HG02885 (cell line): ENCODE measurements around the gene ADAMTS17.

Source experiments
- ATAC-seq: cut with Tn5 transposase; IDR thresholded peaks from one replicate; pipeline ENCODE4 v1.9.1; 2021; ENCODE audit warnings: mild to moderate bottlenecking; ENCODE audit not compliant: unreplicated experiment, poor library complexity

ADAMTS17 gene

GRCh38 chr15:100311833-100312476, 29.8 kb downstream of the ADAMTS17 start:
- no peak for ATAC-seq

- ATAC-seq, result no peak
These were observed 30.6 kb downstream of the ADAMTS17 start for GRCh38 chr15:100311154-100311625.

GRCh38 chr15:100310513-100311153, 31.1 kb downstream of the ADAMTS17 start:
- no peak for ATAC-seq

- ATAC-seq, result no peak
These were observed 31.8 kb downstream of the ADAMTS17 start for GRCh38 chr15:100310041-100310405.

DNA sequence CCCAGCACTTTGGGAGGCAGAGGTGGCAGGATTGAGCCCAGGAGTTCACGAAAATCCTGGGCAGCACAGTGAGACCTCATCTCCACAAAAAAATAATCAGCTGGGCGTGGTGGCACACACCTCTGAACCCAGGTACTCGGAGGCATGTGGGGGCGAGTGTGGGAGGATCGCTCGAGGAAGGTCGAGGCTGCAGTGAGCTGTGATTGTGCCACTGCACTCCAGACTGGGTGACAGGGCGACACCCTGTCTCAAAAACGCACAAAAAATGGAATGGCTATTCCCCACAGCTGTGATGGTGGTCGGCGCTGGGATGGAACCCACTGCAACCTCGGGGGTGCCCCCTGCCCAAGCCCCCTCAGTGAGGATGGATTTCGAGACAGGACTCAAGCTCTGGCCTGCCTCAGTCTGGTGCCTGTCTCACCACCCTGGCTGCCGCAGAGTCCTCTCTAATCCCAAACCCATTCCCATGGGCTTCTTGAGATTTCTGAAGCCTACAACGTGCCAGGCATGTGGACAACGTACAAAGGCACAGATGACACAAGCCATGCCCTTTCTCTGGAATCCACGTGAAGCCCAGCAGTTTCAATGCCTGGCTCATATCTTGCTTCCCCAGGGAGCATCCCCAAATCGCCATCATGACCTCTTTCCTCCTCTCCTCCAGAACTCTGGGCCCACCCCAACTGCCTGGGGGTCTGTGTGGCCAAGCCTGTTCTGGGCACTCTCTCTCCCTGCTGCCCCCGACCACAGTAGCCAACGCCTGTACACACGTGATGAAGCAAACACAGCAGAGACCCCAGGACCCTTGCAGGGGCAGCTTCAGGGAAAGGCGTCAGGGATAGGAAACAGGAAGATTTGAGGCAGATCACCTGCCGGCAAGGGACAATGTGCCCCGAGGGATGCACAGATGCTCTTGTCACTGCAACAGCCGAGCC, 32.4 kb downstream of the ADAMTS17 start:
- ATAC-seq, result no peak

DNA sequence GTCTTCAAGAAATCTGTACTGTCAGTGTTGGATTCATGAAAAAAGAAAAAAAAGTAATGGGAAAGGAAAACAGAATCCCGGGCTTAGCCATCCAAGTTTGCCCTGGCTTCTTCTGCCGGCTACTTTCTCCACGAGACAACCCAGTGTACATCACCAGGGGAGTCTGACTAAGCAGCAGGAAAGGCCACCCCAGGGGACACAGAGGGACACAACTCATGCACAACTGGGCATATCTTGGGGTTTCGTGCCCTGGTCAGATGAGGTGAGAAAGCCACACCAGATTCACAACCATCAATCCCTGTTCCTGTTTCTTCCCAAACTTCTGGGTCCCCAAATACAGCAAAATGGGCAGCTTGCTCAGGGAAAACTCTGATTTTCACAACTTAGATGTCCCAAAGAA, 33.2 kb downstream of the ADAMTS17 start:
- ATAC-seq, result no peak

DNA sequence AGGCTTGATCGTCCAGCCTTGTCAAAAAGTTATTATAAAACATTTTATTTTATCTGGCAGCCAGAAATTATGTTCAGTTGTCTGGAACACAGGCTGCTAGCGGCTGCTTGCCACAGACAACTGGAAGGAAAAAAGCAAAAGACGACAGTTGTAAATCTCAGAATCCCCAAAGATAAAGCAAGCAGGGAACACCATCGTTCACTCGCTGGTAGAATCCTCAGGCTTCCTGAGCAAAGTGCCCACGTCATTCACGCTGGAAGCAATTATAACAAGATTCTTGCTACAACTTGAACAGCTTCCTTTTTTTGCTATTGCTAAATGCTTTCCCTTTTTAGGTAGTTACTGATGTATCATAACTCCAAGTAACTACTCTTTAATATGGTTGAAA, 33.6 kb downstream of the ADAMTS17 start:
- ATAC-seq, result no peak

GRCh38 chr15:100307241-100308212, 34.2 kb downstream of the ADAMTS17 start:
- no peak for ATAC-seq

GRCh38 chr15:100306098-100306497, 35.7 kb downstream of the ADAMTS17 start:
- no peak for ATAC-seq

DNA sequence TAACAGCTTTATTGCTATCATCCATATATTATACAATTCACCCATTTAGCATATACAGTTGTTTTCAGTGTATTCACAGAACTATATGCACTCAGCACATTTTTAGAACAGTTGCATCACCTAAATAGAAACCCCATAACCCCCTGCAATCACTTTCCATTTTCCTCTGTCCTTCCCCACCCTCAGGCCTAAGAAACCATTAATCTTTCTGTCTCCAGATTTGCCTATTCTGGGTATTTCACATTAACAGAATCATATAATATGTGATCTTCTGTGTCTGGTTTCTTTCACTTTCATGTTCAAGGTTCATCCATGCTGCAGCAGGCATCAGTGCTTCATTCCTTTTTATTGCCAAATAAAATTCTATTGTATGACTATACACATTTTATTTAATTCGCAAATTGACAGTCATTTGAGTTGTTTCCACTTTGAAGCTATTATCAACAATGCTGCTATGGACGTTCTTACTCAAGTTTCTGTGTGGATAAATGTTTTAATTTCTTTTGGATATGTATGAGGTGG, 39.8 kb downstream of the ADAMTS17 start:
- ATAC-seq, result no peak

DNA sequence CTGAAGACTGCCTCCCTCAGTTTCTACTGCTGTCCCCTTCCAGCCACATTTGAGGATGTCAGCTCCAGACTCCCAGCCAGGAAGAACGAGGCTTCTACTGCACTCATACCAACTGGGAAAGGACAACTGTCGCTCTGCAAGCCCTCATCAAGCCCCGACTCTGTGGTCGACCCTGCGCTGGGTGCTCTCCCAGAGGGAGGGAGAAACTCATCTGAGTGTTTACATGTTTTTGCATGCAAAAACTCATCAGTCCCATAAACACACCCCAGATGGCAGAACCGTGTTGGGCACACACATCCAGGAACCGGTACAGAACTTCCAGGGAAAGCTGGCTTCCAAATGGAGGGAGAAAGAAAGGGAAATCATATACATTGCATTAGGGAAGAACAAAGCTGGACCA, 43.5 kb downstream of the ADAMTS17 start:
- ATAC-seq, result no peak

DNA sequence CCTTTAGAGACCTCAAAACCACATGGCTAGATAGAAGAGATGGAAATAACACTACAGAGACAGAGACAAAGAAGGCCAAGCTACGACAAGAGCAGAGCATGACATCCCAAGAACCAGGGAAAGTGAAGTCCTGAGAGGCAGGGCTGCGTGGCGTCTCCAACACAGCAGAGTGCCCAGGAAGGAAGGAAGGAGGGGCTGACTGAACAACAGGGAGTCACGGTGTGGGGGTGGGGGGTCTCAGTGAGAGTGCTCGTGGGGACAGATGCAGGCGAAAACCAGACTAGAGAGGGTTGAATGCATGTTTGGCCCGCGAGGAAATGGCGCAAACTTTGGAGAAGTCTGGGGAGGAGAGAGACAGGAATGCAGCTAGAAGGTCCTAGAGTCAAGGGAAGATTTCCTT, 44.0 kb downstream of the ADAMTS17 start:
- no peak for ATAC-seq

DNA sequence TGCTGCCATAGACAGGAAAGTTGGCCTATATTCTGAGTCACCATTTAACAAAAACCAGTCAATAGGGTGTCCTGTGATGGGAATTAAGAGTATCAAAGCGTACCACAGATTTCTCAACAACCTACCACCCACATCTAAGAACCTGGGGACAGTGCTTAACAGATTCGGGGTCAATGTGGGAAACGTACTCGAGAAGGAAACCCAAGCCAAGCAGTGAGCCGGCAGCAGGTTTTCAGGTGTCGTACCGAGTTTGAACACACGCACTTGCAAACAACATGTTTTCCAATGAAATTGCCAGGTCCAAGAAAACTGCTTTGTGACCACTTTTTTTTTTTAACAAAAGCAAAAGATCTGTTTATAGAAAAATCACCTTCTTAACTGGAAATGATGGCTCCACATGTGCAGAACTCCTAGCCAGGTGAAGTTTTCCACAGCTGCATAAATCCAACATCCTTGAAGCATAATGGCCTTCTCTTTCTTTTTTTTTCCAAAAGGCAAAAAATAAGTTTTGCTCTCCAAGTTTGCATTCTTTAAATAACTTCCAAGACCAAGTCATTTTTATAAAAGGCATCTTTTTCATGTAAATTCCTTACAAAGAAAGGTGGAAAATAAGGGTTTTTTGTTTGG, 45.7 kb downstream of the ADAMTS17 start:
- no peak for ATAC-seq

DNA sequence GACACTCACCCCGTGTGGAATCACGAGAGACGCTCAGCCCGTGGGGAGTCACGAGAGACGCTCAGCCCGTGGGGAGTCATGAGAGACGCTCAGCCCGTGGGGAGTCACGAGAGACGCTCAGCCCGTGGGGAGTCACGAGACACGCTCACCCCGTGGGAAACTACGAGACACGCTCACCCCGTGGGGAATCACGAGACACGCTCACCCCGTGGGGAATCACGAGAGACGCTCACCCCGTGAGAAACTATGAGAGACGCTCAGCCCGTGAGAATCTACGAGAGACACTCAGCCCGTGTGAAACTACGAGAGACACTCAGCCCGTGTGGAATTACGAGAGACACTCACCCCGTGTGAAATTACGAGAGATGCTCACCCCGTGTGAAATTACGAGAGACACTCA, 49.8 kb downstream of the ADAMTS17 start:
- ATAC-seq, result no peak

DNA sequence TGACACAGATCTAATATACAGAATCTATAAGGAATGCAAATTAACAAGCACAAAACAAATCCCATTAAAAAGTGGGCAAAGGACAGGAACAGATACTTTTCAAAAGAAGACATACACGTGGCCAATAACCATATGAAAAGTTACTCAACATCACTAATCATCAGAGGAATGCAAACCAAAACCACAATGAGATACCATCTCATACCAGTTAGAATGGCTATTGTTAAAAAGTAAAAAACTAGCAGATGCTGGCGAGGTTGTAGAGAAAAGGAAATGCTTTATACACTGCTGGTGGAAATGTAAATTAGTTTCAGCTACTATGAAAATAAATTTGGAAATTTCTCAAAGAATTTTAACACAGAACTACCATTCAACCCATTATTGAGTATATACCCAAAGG, 50.7 kb downstream of the ADAMTS17 start:
- ATAC-seq, result no peak

GRCh38 chr15:100285641-100286295, 56.0 kb downstream of the ADAMTS17 start:
- ATAC-seq, result no peak

DNA sequence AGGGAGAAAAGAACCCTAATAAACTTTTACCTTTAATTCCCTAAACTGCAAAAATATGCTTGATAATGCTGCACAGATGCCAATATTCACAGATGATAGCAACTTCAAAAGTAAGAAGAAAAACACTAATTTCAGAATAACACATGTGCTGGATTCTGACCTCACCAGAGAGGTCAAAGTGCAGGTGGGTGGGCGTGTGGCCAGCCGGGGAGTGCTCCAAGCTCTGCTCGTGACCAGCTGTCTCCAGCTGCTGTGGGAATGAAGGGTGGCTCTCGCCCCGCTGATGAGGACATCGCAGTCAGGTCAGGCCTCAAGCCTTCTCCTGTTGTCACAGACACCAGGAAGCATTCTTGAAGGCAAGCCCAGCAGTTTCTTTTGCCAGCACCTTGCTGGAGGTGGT, 57.1 kb downstream of the ADAMTS17 start:
- no peak for ATAC-seq

- no peak for ATAC-seq
These were observed 57.6 kb downstream of the ADAMTS17 start for GRCh38 chr15:100284191-100284590.
